Kasumi-1 (cell line): ENCODE data around the gene ESPNL.

Experiments used
- DNase-seq, 2 experiments: peaks; one replicate each; lab custom pipeline; 2025; lab: John Stamatoyannopoulos, UW

Gene ESPNL

GRCh38 chr2:238075397-238075796, 24.7 kb upstream of the ESPNL start:
- no peak for DNase-seq

- no peak for DNase-seq
Measured at GRCh38 chr2:238077292-238077691, 22.8 kb upstream of the ESPNL start.

- DNase-seq: no peak
Measured at GRCh38 chr2:238079874-238080327, 20.2 kb upstream of the ESPNL start.

GRCh38 chr2:238080518-238080917, 19.6 kb upstream of the ESPNL start:
- no peak for DNase-seq

- no peak for DNase-seq
Measured at GRCh38 chr2:238081150-238081549, 19.0 kb upstream of the ESPNL start.

- no peak for DNase-seq
Measured at GRCh38 chr2:238081561-238081960, 18.6 kb upstream of the ESPNL start.

- no peak for DNase-seq
Measured at GRCh38 chr2:238082151-238082550, 18.0 kb upstream of the ESPNL start.

- DNase-seq: no peak
Measured at GRCh38 chr2:238082827-238083226, 17.3 kb upstream of the ESPNL start.

GRCh38 chr2:238083919-238084318, 16.2 kb upstream of the ESPNL start:
- DNase-seq: no peak

- DNase-seq: no peak
Measured at GRCh38 chr2:238084761-238085160, 15.4 kb upstream of the ESPNL start.

- DNase-seq: no peak
Measured at GRCh38 chr2:238085899-238086298, 14.2 kb upstream of the ESPNL start.

- no peak for DNase-seq
Measured at GRCh38 chr2:238087211-238087610, 12.9 kb upstream of the ESPNL start.

GRCh38 chr2:238090887-238091286, 9.3 kb upstream of the ESPNL start:
- no peak for DNase-seq

GRCh38 chr2:238091436-238092060, 8.6 kb upstream of the ESPNL start:
- no peak for DNase-seq

GRCh38 chr2:238092486-238093035, 7.6 kb upstream of the ESPNL start:
- no peak for DNase-seq

- DNase-seq: no peak
Measured at GRCh38 chr2:238093181-238094140, 6.7 kb upstream of the ESPNL start.

- DNase-seq: no peak
Measured at GRCh38 chr2:238094438-238095022, 5.6 kb upstream of the ESPNL start.

GRCh38 chr2:238095143-238095542, 5.0 kb upstream of the ESPNL start:
- DNase-seq: no peak

GRCh38 chr2:238096311-238097011, 3.7 kb upstream of the ESPNL start:
- no peak for DNase-seq

- DNase-seq: no peak
Measured at GRCh38 chr2:238097201-238097987, 2.7 kb upstream of the ESPNL start.
